Measurements from ENCODE around the gene NT5C3A. TPM values are rescaled to one million over a fixed set of nuclear protein-coding genes. Genes with fewer than 3 reads are reported as not detected.

The NT5C3A gene
- total RNA-seq, 2 experiments from 2014 or later, result 31.5 to 33.3 TPM

DNA sequence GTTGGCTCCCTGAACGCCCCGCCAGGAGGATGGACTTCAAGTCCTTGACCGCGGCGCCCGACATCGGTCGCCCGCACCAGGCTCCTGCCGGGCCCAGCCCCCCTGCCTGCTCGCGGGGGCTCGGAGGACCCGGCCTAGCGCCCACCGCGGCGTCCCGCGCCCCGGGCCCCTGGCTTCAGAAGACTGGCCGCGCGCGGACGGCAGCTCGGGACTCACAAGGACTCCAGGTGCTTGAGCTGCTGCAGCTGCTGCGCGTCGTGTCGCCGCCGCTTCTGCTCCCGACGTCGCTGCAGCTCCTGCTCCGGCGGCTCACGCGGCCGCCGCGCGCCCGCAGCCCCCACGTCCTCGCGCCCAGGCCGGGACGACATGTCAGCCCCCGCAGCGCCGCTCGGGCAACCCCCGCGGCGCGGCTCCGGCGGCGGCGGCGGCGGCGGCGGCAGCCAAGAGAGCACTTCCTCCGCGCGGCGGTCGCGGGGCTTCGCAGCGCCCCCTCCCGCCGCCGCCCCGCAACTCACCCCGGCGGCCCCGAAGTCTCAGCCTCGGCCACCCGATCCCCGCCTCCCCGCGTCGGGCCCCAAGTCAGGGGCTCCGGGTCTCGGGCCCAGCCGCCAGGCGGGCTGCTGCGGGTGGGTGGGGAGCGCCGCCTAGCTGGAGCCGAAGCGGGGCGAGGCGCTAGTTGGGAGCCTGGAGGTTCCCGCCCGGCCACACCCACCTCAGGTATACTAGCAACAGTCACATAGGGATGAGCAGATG, 46.6 kb upstream of the NT5C3A start, which contains the start of gene RP9:
TSS of gene RP9 (minus strand) at position 400 of the 753 bp plus-strand sequence. CDS start at position 368, 32 bp downstream.
- Histone ChIP-seq H3K4me3 (ENCODE audit: low read length) (peak within 1 kb of the TSS; percentile 78), H3K4me1 (ENCODE audit: insufficient read depth, low read length) (peaks cover 34% of the 10 kb centered on the region), H3K9me3 (ENCODE audit: control insufficient read depth in 1 of 2, insufficient read depth in 1 of 2, low read length in 2 of 2) (no peaks in the 10 kb centered on the region), H3K36me3 (ENCODE audit: insufficient read depth, low read length) (peaks cover 2% of the 10 kb centered on the region), H3K27me3 (ENCODE audit: control insufficient read depth in 1 of 2, insufficient read depth in 2 of 2, low read length in 2 of 2) (peaks cover 2 to 3% of the 10 kb centered on the region in 2 experiments), H3K27ac (ENCODE audit: low read depth in 1 of 2, low read length in 2 of 2) (peak within 1 kb of the TSS in 1 of 2 donors; percentile 51)
- DNase-seq (peak; percentile 52 to 93 (median 68)), ATAC-seq (ENCODE audit: poor library complexity) (peak; percentile 88)
- CTCF ChIA-PET, result interaction anchor here (0.9 to 4.4 kb wide), 16 partner anchors 12 to 620 kb away, joined by 3 to 32 read pairs (median 6); partner anchors contain the start of genes AVL9, BBS9, KBTBD2 and LSM5
- Mint-ChIP-seq H3K36me3 (ENCODE audit: low read depth) (peaks cover 7% of the 10 kb centered on the region), H3K27me3 (peaks cover 19% of the 10 kb centered on the region), H3K4me1 (ENCODE audit: low read depth) (peaks cover 48% of the 10 kb centered on the region), H3K27ac (peak within 1 kb of the TSS; percentile 68), H3K4me3 (peak within 1 kb of the TSS; percentile 90), H3K9me3 (no peaks in the 10 kb centered on the region)
- POLR2A ChIA-PET, result interaction anchor here (0.6 to 3.2 kb wide), 8 partner anchors 20 to 429 kb away, joined by 3 to 28 read pairs (median 6); partner anchors contain the start of genes BBS9, KBTBD2 and NT5C3A
- intact Hi-C loops (cut with DNase I, micrococcal nuclease), result loop anchor here (1.0 to 5.0 kb wide), 10 partner anchors 20 to 622 kb away; partner anchors contain the start of genes BBS9 (in 1 of the 2), KBTBD2 (in 1 of the 2), LSM5 (in 1 of the 2) and NT5C3A (in 1 of the 2)
- TF ChIP-seq, protein P1, sequence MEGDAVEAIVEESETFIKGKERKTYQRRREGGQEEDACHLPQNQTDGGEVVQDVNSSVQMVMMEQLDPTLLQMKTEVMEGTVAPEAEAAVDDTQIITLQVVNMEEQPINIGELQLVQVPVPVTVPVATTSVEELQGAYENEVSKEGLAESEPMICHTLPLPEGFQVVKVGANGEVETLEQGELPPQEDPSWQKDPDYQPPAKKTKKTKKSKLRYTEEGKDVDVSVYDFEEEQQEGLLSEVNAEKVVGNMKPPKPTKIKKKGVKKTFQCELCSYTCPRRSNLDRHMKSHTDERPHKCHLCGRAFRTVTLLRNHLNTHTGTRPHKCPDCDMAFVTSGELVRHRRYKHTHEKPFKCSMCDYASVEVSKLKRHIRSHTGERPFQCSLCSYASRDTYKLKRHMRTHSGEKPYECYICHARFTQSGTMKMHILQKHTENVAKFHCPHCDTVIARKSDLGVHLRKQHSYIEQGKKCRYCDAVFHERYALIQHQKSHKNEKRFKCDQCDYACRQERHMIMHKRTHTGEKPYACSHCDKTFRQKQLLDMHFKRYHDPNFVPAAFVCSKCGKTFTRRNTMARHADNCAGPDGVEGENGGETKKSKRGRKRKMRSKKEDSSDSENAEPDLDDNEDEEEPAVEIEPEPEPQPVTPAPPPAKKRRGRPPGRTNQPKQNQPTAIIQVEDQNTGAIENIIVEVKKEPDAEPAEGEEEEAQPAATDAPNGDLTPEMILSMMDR (IDR thresholded peaks at IDR 0.05), result peak; percentile 49

DNA sequence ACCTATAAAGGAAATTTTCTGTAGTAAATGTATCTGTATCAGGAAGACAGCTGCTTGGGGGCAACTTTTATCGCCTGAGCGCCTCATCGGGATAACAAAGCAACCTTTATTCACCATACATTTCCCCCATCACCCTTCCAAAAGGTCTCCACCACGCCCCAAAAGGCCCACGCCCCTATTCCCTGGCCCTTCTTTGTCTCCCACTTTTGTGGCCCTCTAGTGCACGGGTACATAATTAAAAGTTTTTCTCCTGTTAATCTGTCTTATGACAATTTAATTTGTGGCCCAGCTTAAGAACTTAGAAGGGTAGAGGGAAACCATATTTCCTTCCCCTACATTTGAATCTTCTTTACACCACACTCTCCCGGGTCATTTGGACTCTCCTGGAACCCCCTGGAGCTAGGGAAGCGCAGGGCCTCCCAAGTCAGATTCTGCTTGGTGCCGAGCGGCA, 46.0 kb upstream of the NT5C3A start:
- CTCF ChIA-PET, result interaction anchor here (0.9 to 4.4 kb wide), 15 partner anchors 20 to 619 kb away, joined by 3 to 32 read pairs (median 6); partner anchors contain the start of genes BBS9, KBTBD2, LSM5 and NT5C3A
- Histone ChIP-seq H3K4me1 (ENCODE audit: insufficient read depth, low read length) (peaks cover 34% of the 10 kb centered on the region), H3K27ac (ENCODE audit: low read depth in 1 of 2, low read length in 2 of 2) (peak overlapping the region in 1 of 2 donors; percentile 51), H3K9me3 (ENCODE audit: control insufficient read depth in 1 of 2, insufficient read depth in 1 of 2, low read length in 2 of 2) (no peaks in the 10 kb centered on the region), H3K4me3 (ENCODE audit: low read length) (peak overlapping the region; percentile 78), H3K36me3 (ENCODE audit: insufficient read depth, low read length) (peaks cover 3% of the 10 kb centered on the region), H3K27me3 (ENCODE audit: control insufficient read depth in 1 of 2, insufficient read depth in 2 of 2, low read length in 2 of 2) (peaks cover 2 to 3% of the 10 kb centered on the region in 2 experiments)
- TF ChIP-seq, protein P1 (IDR thresholded peaks at IDR 0.05), result no peak
- H3K27ac Mint-ChIP-seq, result peak overlapping the region; percentile 68
- peaks cover 13% of the 10 kb centered on the region for H3K36me3 Mint-ChIP-seq (ENCODE audit: low read depth)
- peaks cover 54% of the 10 kb centered on the region for H3K4me1 Mint-ChIP-seq (ENCODE audit: low read depth)
- no peak for ATAC-seq (ENCODE audit: poor library complexity)
- POLR2A ChIA-PET, result interaction anchor here (0.6 to 3.2 kb wide), 10 partner anchors 21 to 429 kb away, joined by 3 to 28 read pairs (median 5); partner anchors contain the start of genes BBS9, KBTBD2 and NT5C3A
- peak overlapping the region; percentile 90 for H3K4me3 Mint-ChIP-seq
- intact Hi-C loops (cut with DNase I, micrococcal nuclease), result loop anchor here (1.0 to 5.0 kb wide), 11 partner anchors 21 to 621 kb away; partner anchors contain the start of genes BBS9 (in 1 of the 2), KBTBD2 (in 1 of the 2), LSM5 (in 1 of the 2) and NT5C3A (in 1 of the 2)
- peak in 5 of 14 experiments; percentile 4 to 53 (median 24) for DNase-seq
- H3K9me3 Mint-ChIP-seq, result no peaks in the 10 kb centered on the region
- H3K27me3 Mint-ChIP-seq, result peaks cover 19% of the 10 kb centered on the region

Data from CD4-positive, alpha-beta T cell (primary cell).